HEK293 (cell line): ENCODE data around the gene ANKEF1.

Experiments used
- CTCF ChIA-PET: fragments of 350-600 bp; formaldehyde crosslinking; extraction: SDS; loops from one replicate; lab custom pipeline; 2021; ENCODE audit warnings: antibody characterized with exemption; lab: Yijun Ruan, JAX
- POLR2A ChIA-PET: fragments of 300-600 bp; formaldehyde crosslinking; extraction: SDS; loops from one replicate; lab custom pipeline; 2020; ENCODE audit warnings: antibody characterized with exemption, inconsistent platforms; lab: Yijun Ruan, JAX
- H3K27ac ChIP-seq: fragments of 200-500 bp; sonication (Bioruptor generic); 2 replicates; pipeline ENCODE4 v1.5.1; 2014; ENCODE audit warnings: low read depth, low read length, control low read depth, inconsistent platforms; ENCODE audit errors: extremely low read depth
- H3K36me3 ChIP-seq, 2 experiments: fragments of 200-500 bp in 1 of 2; sonication (Bioruptor generic) in 1 of 2; 1 replicate in 1 of 2; 2 replicates in 1 of 2; pipeline ENCODE4 v1.5.1; 2014 to 2017; ENCODE audit warnings: inconsistent platforms in 2 of 2, low read length in 2 of 2; ENCODE audit not compliant: control insufficient read depth in 2 of 2, insufficient read depth in 1 of 2
- H3K4me1 ChIP-seq: fragments of 200-500 bp; sonication (Bioruptor generic); 2 replicates; pipeline ENCODE4 v1.5.1; 2014; ENCODE audit warnings: mild to moderate bottlenecking, low read length, inconsistent platforms; ENCODE audit not compliant: control insufficient read depth, insufficient read depth
- H3K4me3 ChIP-seq: 2 replicates; pipeline ENCODE4 v1.5.1; 2011; ENCODE audit warnings: low read depth, mild to moderate bottlenecking, control low read depth, low read length, moderate library complexity
- H3K9me3 ChIP-seq: fragments of 200-500 bp; sonication (Bioruptor generic); 2 replicates; pipeline ENCODE4 v1.5.1; 2014; ENCODE audit warnings: low read depth, low read length, inconsistent platforms; ENCODE audit not compliant: control insufficient read depth, insufficient read depth
- CTCF ChIP-seq: fragments of 450-650 bp; formaldehyde crosslinking; IDR thresholded peaks from 2 replicates; pipeline ENCODE4 v1.5.1; 2016; ENCODE audit warnings: missing biosample characterization, missing genetic modification characterization
- HOXA7 ChIP-seq: sonication (generic); formaldehyde crosslinking; IDR thresholded peaks from 2 replicates; pipeline ENCODE4 v1.8.1; 2022; ENCODE audit warnings: missing genetic modification reagents, borderline replicate concordance
- PRDM10 ChIP-seq: fragments of 450-650 bp; formaldehyde crosslinking; IDR thresholded peaks from 2 replicates; pipeline ENCODE4 v1.5.1; 2016; ENCODE audit warnings: missing biosample characterization, missing genetic modification characterization
- RBAK ChIP-seq: fragments of 450-650 bp; formaldehyde crosslinking; IDR thresholded peaks from 2 replicates; pipeline ENCODE4 v1.5.1; 2016; ENCODE audit warnings: missing biosample characterization, missing genetic modification characterization
- SALL2 ChIP-seq: fragments of 450-650 bp; formaldehyde crosslinking; IDR thresholded peaks from 2 replicates; pipeline ENCODE4 v1.5.0; 2017; ENCODE audit warnings: missing biosample characterization, mild to moderate bottlenecking, missing genetic modification characterization, borderline replicate concordance
- SP7 ChIP-seq: fragments of 450-650 bp; formaldehyde crosslinking; IDR thresholded peaks from 2 replicates; pipeline ENCODE4 v1.5.1; 2016; ENCODE audit warnings: missing biosample characterization, missing genetic modification characterization
- YY1 ChIP-seq: fragments of 450-650 bp; formaldehyde crosslinking; IDR thresholded peaks from 2 replicates; pipeline ENCODE4 v1.5.1; 2018; ENCODE audit warnings: missing biosample characterization, missing genetic modification characterization
- ZBTB17 ChIP-seq: fragments of 450-650 bp; formaldehyde crosslinking; IDR thresholded peaks from 2 replicates; pipeline ENCODE4 v1.5.1; 2016; ENCODE audit warnings: missing biosample characterization, missing genetic modification characterization
- ZBTB21 ChIP-seq: fragments of 450-650 bp; formaldehyde crosslinking; IDR thresholded peaks from 2 replicates; pipeline ENCODE4 v1.5.1; 2017; ENCODE audit warnings: missing biosample characterization, missing genetic modification characterization
- ZNF280C ChIP-seq: fragments of 450-650 bp; formaldehyde crosslinking; IDR thresholded peaks from 2 replicates; pipeline ENCODE4 v1.5.1; 2016; ENCODE audit warnings: missing biosample characterization, missing genetic modification characterization
- ZNF449 ChIP-seq: fragments of 450-650 bp; formaldehyde crosslinking; IDR thresholded peaks from 2 replicates; pipeline ENCODE4 v1.5.1; 2017; ENCODE audit warnings: missing biosample characterization, mild to moderate bottlenecking, missing genetic modification characterization, moderate library complexity
- ZNF513 ChIP-seq: fragments of 450-650 bp; IDR thresholded peaks from 2 replicates; pipeline ENCODE4 v1.5.1; 2018; ENCODE audit warnings: missing biosample characterization, missing genetic modification characterization
- ZNF518A ChIP-seq: fragments of 450-650 bp; formaldehyde crosslinking; conservative IDR thresholded peaks from 2 replicates; pipeline ENCODE4 v1.5.1; 2016; ENCODE audit warnings: low read depth, missing biosample characterization, missing genetic modification characterization
- ZSCAN23 ChIP-seq: fragments of 450-650 bp; formaldehyde crosslinking; IDR thresholded peaks from 2 replicates; pipeline ENCODE4 v1.5.1; 2016; ENCODE audit warnings: missing biosample characterization, missing genetic modification characterization

Gene ANKEF1

GRCh38 chr20:9994676-9995075, 40.1 kb upstream of the ANKEF1 start:
- H3K27ac ChIP-seq, result no peak overlapping the region
- TF ChIP-seq ZNF449 (no peak), PRDM10 (tag by site-specific recombination) (no peak), ZSCAN23 (no peak), ZBTB21 (tag by site-specific recombination) (no peak), HOXA7 (CRISPR knock-in tag) (no peak), ZNF280C (tag by site-specific recombination) (no peak), SP7 (no peak), ZNF513 (no peak), SALL2 (tag by site-specific recombination) (no peak), RBAK (no peak), YY1 (tag by site-specific recombination) (no peak)
- TF ChIP-seq, all 188 proteins: peak for 0
- Histone ChIP-seq H3K4me1 (no peaks in the 10 kb centered on the region), H3K36me3 (no peaks in the 10 kb centered on the region), H3K4me3 (no peak overlapping the region), H3K9me3 (no peaks in the 10 kb centered on the region)
- CTCF ChIA-PET, result no interaction called here
- POLR2A ChIA-PET, result no interaction called here

- H3K27ac ChIP-seq, result no peak overlapping the region
- H3K4me3 ChIP-seq, result no peak overlapping the region
- H3K9me3 ChIP-seq, result no peaks in the 10 kb centered on the region
- no peaks in the 10 kb centered on the region for H3K4me1 ChIP-seq
- ChIA-PET CTCF (interaction anchor here (0.9 to 1.4 kb wide), 2 partner anchors 95 to 378 kb away, joined by 3 to 4 read pairs; no protein-coding TSS in a partner anchor), POLR2A (no interaction called here)
- H3K36me3 ChIP-seq, result no peaks in the 10 kb centered on the region
- TF ChIP-seq ZNF513 (no peak), ZBTB17 (tag by site-specific recombination) (no peak), ZNF518A (tag by site-specific recombination) (no peak), CTCF (tag by site-specific recombination) (no peak)
These were observed 39.1 kb upstream of the ANKEF1 start for GRCh38 chr20:9995510-9996272.
